ENCODE results near the gene YTHDF2.

DNA sequence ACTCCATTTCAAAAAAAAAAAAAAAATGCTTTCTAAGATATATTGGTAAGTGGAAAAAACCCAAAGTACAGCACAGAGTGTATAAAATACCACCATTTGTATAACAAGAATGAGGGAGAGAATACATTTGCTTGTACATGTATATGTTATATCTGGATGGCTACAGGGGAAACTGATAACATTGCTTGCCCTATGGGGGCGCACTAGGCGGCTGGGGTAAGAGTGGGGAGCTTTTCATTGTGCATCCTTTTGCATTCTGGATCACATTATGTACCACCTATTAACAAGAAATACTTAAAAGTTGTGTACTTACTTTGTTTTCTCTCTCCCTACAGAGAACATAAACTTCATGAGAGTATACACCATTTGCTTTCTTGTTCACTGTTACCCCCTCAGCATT, 46.6 kb downstream of the YTHDF2 start:
- TF ChIP-seq POLR2A (IDR thresholded peaks at IDR 0.05) (no peak), POLR2AphosphoS5 (IDR thresholded peaks at IDR 0.05) (no peak)
- TF ChIP-seq, protein P1, sequence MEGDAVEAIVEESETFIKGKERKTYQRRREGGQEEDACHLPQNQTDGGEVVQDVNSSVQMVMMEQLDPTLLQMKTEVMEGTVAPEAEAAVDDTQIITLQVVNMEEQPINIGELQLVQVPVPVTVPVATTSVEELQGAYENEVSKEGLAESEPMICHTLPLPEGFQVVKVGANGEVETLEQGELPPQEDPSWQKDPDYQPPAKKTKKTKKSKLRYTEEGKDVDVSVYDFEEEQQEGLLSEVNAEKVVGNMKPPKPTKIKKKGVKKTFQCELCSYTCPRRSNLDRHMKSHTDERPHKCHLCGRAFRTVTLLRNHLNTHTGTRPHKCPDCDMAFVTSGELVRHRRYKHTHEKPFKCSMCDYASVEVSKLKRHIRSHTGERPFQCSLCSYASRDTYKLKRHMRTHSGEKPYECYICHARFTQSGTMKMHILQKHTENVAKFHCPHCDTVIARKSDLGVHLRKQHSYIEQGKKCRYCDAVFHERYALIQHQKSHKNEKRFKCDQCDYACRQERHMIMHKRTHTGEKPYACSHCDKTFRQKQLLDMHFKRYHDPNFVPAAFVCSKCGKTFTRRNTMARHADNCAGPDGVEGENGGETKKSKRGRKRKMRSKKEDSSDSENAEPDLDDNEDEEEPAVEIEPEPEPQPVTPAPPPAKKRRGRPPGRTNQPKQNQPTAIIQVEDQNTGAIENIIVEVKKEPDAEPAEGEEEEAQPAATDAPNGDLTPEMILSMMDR (IDR thresholded peaks at IDR 0.05) = no peak

Data from prostate gland (tissue), 2 donors.